GM18505 (cell line): Measurements from ENCODE around the gene COPS4.
"Not testable (repeated sequence)": the region's sequence is repeated elsewhere in the genome, so short reads cannot be mapped to it uniquely, and the experiment has no call there.

ENCODE experiments used
- ATAC-seq: cut with Tn5 transposase; IDR thresholded peaks from one replicate; pipeline ENCODE4 v1.9.1; 2021; ENCODE audit not compliant: unreplicated experiment
- POLR2A ChIP-seq: IDR thresholded peaks from 4 replicates; pipeline ENCODE4 v1.6.1; 2011; ENCODE audit warnings: borderline replicate concordance; ENCODE audit not compliant: insufficient read depth, insufficient read length; ENCODE audit errors: extremely low read depth

COPS4 gene

GRCh38 chr4:83046693-83047473, 11.9 kb downstream of the COPS4 start:
- no peak for ATAC-seq
- TF ChIP-seq POLR2A = no peak

GRCh38 chr4:83048781-83049180, 13.8 kb downstream of the COPS4 start:
- ATAC-seq = not testable (repeated sequence)

GRCh38 chr4:83054928-83055327, 19.9 kb downstream of the COPS4 start:
- TF ChIP-seq POLR2A = no peak

GRCh38 chr4:83062739-83063138, 27.8 kb downstream of the COPS4 start:
- TF ChIP-seq POLR2A = no peak
- ATAC-seq = no peak

More at GRCh38 chr4:83054928-83055327, 19.9 kb downstream of the COPS4 start:
- ATAC-seq = no peak

- no peak for TF ChIP-seq POLR2A
These were observed 30.3 kb downstream of the COPS4 start for GRCh38 chr4:83065266-83065665.

GRCh38 chr4:83067058-83067639, 32.2 kb downstream of the COPS4 start:
- TF ChIP-seq POLR2A = no peak
- no peak for ATAC-seq

More at GRCh38 chr4:83065266-83065665, 30.3 kb downstream of the COPS4 start:
- no peak for ATAC-seq

GRCh38 chr4:83071116-83071515, 36.1 kb downstream of the COPS4 start:
- no peak for ATAC-seq
- no peak for TF ChIP-seq POLR2A

GRCh38 chr4:83074086-83074704, 39.2 kb downstream of the COPS4 start:
- no peak for TF ChIP-seq POLR2A
- ATAC-seq = peak; percentile 70

GRCh38 chr4:83074783-83075182, 39.8 kb downstream of the COPS4 start:
- ATAC-seq = not testable (repeated sequence)

GRCh38 chr4:83075311-83076095, 40.5 kb downstream of the COPS4 start:
- ATAC-seq = no peak
- TF ChIP-seq POLR2A = no peak

GRCh38 chr4:83080561-83080960, 45.6 kb downstream of the COPS4 start:
- TF ChIP-seq POLR2A = no peak
- no peak for ATAC-seq

GRCh38 chr4:83082777-83083176, 47.8 kb downstream of the COPS4 start:
- no peak for ATAC-seq
- no peak for TF ChIP-seq POLR2A

GRCh38 chr4:83083925-83084475, 49.0 kb downstream of the COPS4 start:
- TF ChIP-seq POLR2A = no peak
- ATAC-seq = no peak

- not testable (repeated sequence) for ATAC-seq
These were observed 50.0 kb downstream of the COPS4 start for GRCh38 chr4:83084956-83085355.
